MCF 10A (cell line): Measurements from ENCODE around the gene TRIM17. TPM values are rescaled to one million over a fixed set of nuclear protein-coding genes. Genes with fewer than 3 reads are reported as not detected.

ENCODE experiments used
- BruUV-seq: library from RNA; stranded (reverse); fragments of 400-500 nt; replicated peaks from 2 replicates; lab custom pipeline; 2021; lab: Mats Ljungman, UMichigan
- CTCF ChIA-PET: fragments of 300-600 bp; sonication (Branson Sonifier 250); formaldehyde crosslinking; extraction: SDS; loops from one replicate; lab custom pipeline; 2021; ENCODE audit warnings: antibody characterized with exemption, inconsistent platforms; lab: Yijun Ruan, JAX
- POLR2A ChIA-PET: fragments of 300-600, 350-650 bp; sonication (Branson Sonifier 250); formaldehyde crosslinking; extraction: SDS; loops from one replicate; lab custom pipeline; 2020; ENCODE audit warnings: antibody characterized with exemption, inconsistent platforms; lab: Yijun Ruan, JAX
- DNase-seq: peaks from one replicate; pipeline ENCODE4 v3.0.0-alpha.2; 2018; ENCODE audit not compliant: unreplicated experiment
- H3K27ac Mint-ChIP-seq: one replicate; pipeline ENCODE4 v1.8.0; 2022; ENCODE audit warnings: mild to moderate bottlenecking, low read depth, mixed read lengths; ENCODE audit not compliant: unreplicated experiment
- H3K27me3 Mint-ChIP-seq: one replicate; pipeline ENCODE4 v1.8.0; 2022; ENCODE audit warnings: mixed read lengths; ENCODE audit not compliant: insufficient read depth, unreplicated experiment
- H3K36me3 Mint-ChIP-seq: one replicate; pipeline ENCODE4 v1.8.0; 2022; ENCODE audit warnings: mild to moderate bottlenecking, moderate library complexity, mixed read lengths; ENCODE audit not compliant: insufficient read depth, unreplicated experiment
- H3K4me1 Mint-ChIP-seq: one replicate; pipeline ENCODE4 v1.8.0; 2022; ENCODE audit warnings: mixed read lengths; ENCODE audit not compliant: insufficient read depth, unreplicated experiment
- H3K4me3 Mint-ChIP-seq: one replicate; pipeline ENCODE4 v1.8.0; 2022; ENCODE audit warnings: mild to moderate bottlenecking, moderate library complexity, mixed read lengths; ENCODE audit not compliant: unreplicated experiment
- H3K9me3 Mint-ChIP-seq: one replicate; pipeline ENCODE4 v1.8.0; 2022; ENCODE audit warnings: mixed read lengths; ENCODE audit not compliant: unreplicated experiment
- CTCF ChIP-seq: fragments of 200-600 bp; IDR thresholded peaks from one replicate; pipeline ENCODE4 v1.8.0; 2022; ENCODE audit warnings: antibody characterized with exemption, mild to moderate bottlenecking; ENCODE audit not compliant: unreplicated experiment
- intact Hi-C: fragments of 100-400 bp; cut with micrococcal nuclease; formaldehyde crosslinking; loops from 2 replicates; pipeline ENCODE4 v1.14.1; 2022
- total RNA-seq: library from RNA; stranded (reverse); gene quantifications from 2 replicates; pipeline ENCODE4 v1.2.3, GENCODE V29; 2022

The TRIM17 gene
- total RNA-seq, 1 experiment from 2014 or later, result not detected

- ChIA-PET POLR2A (interaction anchor here (0.6 to 3.5 kb wide), 3 partner anchors 30 to 139 kb away, joined by 3 to 21 read pairs (median 5); partner anchors contain the start of gene TRIM11), CTCF (interaction anchor here (1.0 kb wide), 1 partner anchor 80 kb away, joined by 3 read pairs; no protein-coding TSS in a partner anchor)
- BruUV-seq, result no TSS peak
- no peak overlapping the region for H3K27ac Mint-ChIP-seq
- no peak for TF ChIP-seq CTCF
- H3K4me3 Mint-ChIP-seq, result no peak overlapping the region
- H3K9me3 Mint-ChIP-seq, result no peaks in the 10 kb centered on the region
- H3K27me3 Mint-ChIP-seq, result no peaks in the 10 kb centered on the region
- H3K4me1 Mint-ChIP-seq, result peaks cover 21% of the 10 kb centered on the region
- DNase-seq, result no peak
- no peaks in the 10 kb centered on the region for H3K36me3 Mint-ChIP-seq
- intact Hi-C loops, result loop anchor here (5.0 kb wide), 2 partner anchors 126 to 164 kb away; no protein-coding TSS in a partner anchor
Observed at GRCh38 chr1:228376262-228376628, 40.4 kb downstream of the TRIM17 start.

- ChIA-PET CTCF (interaction anchor here (1.0 kb wide), 1 partner anchor 80 kb away, joined by 3 read pairs; no protein-coding TSS in a partner anchor), POLR2A (interaction anchor here (0.6 to 1.5 kb wide), 4 partner anchors 29 to 139 kb away, joined by 3 to 8 read pairs (median 4); partner anchors contain the start of gene TRIM11)
- Mint-ChIP-seq H3K27ac (peak overlapping the region; percentile 65), H3K4me1 (peaks cover 21% of the 10 kb centered on the region), H3K36me3 (no peaks in the 10 kb centered on the region), H3K4me3 (no peak overlapping the region), H3K9me3 (no peaks in the 10 kb centered on the region), H3K27me3 (no peaks in the 10 kb centered on the region)
- no TSS peak for BruUV-seq
- no peak for TF ChIP-seq CTCF
- DNase-seq, result no peak
- intact Hi-C loops, result loop anchor here (5.0 kb wide), 2 partner anchors 127 to 163 kb away; no protein-coding TSS in a partner anchor
Observed at GRCh38 chr1:228375578-228376261, 40.9 kb downstream of the TRIM17 start.

- CTCF ChIA-PET, result interaction anchor here (0.6 to 1.5 kb wide), 3 partner anchors 84 to 160 kb away, joined by 3 to 4 read pairs (median 3); no protein-coding TSS in a partner anchor
Observed at GRCh38 chr1:228374711-228375577, 41.7 kb downstream of the TRIM17 start.

More at GRCh38 chr1:228374711-228375577, 41.7 kb downstream of the TRIM17 start:
- H3K4me1 Mint-ChIP-seq, result peaks cover 16% of the 10 kb centered on the region
- no peaks in the 10 kb centered on the region for H3K36me3 Mint-ChIP-seq
- no peak overlapping the region for H3K4me3 Mint-ChIP-seq
- BruUV-seq, result no TSS peak
- no peak for TF ChIP-seq CTCF
- POLR2A ChIA-PET, result interaction anchor here (0.6 to 1.6 kb wide), 6 partner anchors 13 to 147 kb away, joined by 3 to 8 read pairs (median 4); a partner anchor contains a TSS
- intact Hi-C loops, result loop anchor here (5.0 kb wide), 2 partner anchors 127 to 163 kb away; no protein-coding TSS in a partner anchor
- H3K27me3 Mint-ChIP-seq, result no peaks in the 10 kb centered on the region
- DNase-seq, result peak; percentile 99
- peak overlapping the region; percentile 65 for H3K27ac Mint-ChIP-seq
- no peaks in the 10 kb centered on the region for H3K9me3 Mint-ChIP-seq
